GM23338 (cell line): Measurements from ENCODE around the gene UBE2E2. TPM values are rescaled to one million over a fixed set of nuclear protein-coding genes. Genes with fewer than 3 reads are reported as not detected.

Source experiments
- ATAC-seq: fragments of 200-7000 bp; cut with Tn5 transposase; 3 replicates; pipeline ENCODE4 v1.9.1; 2020
- DNase-seq: peaks from one replicate; pipeline ENCODE4 v3.0.0-alpha.2; 2015; ENCODE audit warnings: low spot score
- H2AFZ ChIP-seq: fragments of 200-600 bp; sonication (generic); 2 replicates; pipeline ENCODE4 v1.8.0; 2016; ENCODE audit warnings: antibody characterized with exemption, mild to moderate bottlenecking, moderate library complexity
- H3F3A ChIP-seq: fragments of 200-600 bp; sonication (generic); replicated peaks from 2 replicates; pipeline ENCODE4 v1.8.0; 2017; ENCODE audit warnings: antibody characterized with exemption, mixed run types, low read depth
- H3K27ac ChIP-seq: fragments of 200-600 bp; sonication (generic); 2 replicates; pipeline ENCODE4 v1.6.1; 2016; ENCODE audit warnings: low read depth
- H3K27me3 ChIP-seq: fragments of 200-600 bp; sonication (generic); 2 replicates; pipeline ENCODE4 v1.8.0; 2016; ENCODE audit warnings: mild to moderate bottlenecking, mixed run types, moderate library complexity; ENCODE audit not compliant: insufficient read depth
- H3K36me3 ChIP-seq: fragments of 200-600 bp; sonication (generic); 2 replicates; pipeline ENCODE4 v1.8.0; 2016; ENCODE audit warnings: mild to moderate bottlenecking; ENCODE audit not compliant: insufficient read depth
- H3K4me1 ChIP-seq: fragments of 200-600 bp; sonication (generic); 2 replicates; pipeline ENCODE4 v1.8.0; 2016; ENCODE audit warnings: mild to moderate bottlenecking, moderate library complexity; ENCODE audit not compliant: insufficient read depth
- H3K4me2 ChIP-seq: fragments of 200-600 bp; sonication (generic); 2 replicates; pipeline ENCODE4 v1.7.1; 2017; ENCODE audit warnings: mixed run types
- H3K4me3 ChIP-seq: fragments of 200-600 bp; sonication (generic); 2 replicates; pipeline ENCODE4 v1.6.1; 2016; ENCODE audit warnings: mixed run types
- H3K79me2 ChIP-seq: fragments of 200-600 bp; sonication (generic); replicated peaks from 2 replicates; pipeline ENCODE4 v1.8.0; 2017; ENCODE audit warnings: mild to moderate bottlenecking; ENCODE audit not compliant: insufficient read depth
- H3K9me2 ChIP-seq: fragments of 200-600 bp; sonication (generic); 2 replicates; pipeline ENCODE4 v1.8.0; 2017; ENCODE audit not compliant: insufficient read depth
- H4K20me1 ChIP-seq: fragments of 200-600 bp; sonication (generic); replicated peaks from 2 replicates; pipeline ENCODE4 v1.8.0; 2017; ENCODE audit warnings: mild to moderate bottlenecking; ENCODE audit not compliant: insufficient read depth
- H3K27ac Mint-ChIP-seq: 2 replicates; pipeline ENCODE4 v1.8.0; 2020; ENCODE audit warnings: inconsistent platforms, mild to moderate bottlenecking, moderate library complexity, mixed read lengths
- H3K27me3 Mint-ChIP-seq: 3 replicates; pipeline ENCODE4 v1.8.0; 2022; ENCODE audit warnings: low read depth, mild to moderate bottlenecking, moderate library complexity, mixed read lengths, inconsistent platforms; ENCODE audit not compliant: insufficient read depth, poor library complexity
- H3K36me3 Mint-ChIP-seq: 3 replicates; pipeline ENCODE4 v1.8.0; 2021; ENCODE audit warnings: low read depth, mild to moderate bottlenecking, inconsistent platforms, moderate library complexity, mixed read lengths
- H3K4me1 Mint-ChIP-seq: 3 replicates; pipeline ENCODE4 v1.8.0; 2020; ENCODE audit warnings: mild to moderate bottlenecking, inconsistent platforms, mixed read lengths
- H3K4me3 Mint-ChIP-seq: 3 replicates; pipeline ENCODE4 v1.8.0; 2021; ENCODE audit warnings: moderate library complexity, mild to moderate bottlenecking, inconsistent platforms, mixed read lengths
- H3K9me3 Mint-ChIP-seq: 3 replicates; pipeline ENCODE4 v1.8.0; 2020; ENCODE audit warnings: moderate library complexity, mild to moderate bottlenecking, inconsistent platforms, mixed read lengths
- CREB1 ChIP-seq: fragments of 250-450 bp; sonication (Bioruptor Pico); IDR thresholded peaks from 2 replicates; pipeline ENCODE4 v1.5.0; 2020; ENCODE audit warnings: low read depth, mild to moderate bottlenecking, moderate library complexity
- EZH2 ChIP-seq: fragments of 200-600 bp; sonication (generic); IDR thresholded peaks from one replicate; pipeline ENCODE4 v1.8.0; 2017; ENCODE audit warnings: antibody characterized with exemption, mild to moderate bottlenecking, low read depth; ENCODE audit not compliant: unreplicated experiment
- EZH2phosphoT487 ChIP-seq: fragments of 200-600 bp; sonication (generic); IDR thresholded peaks from one replicate; pipeline ENCODE4 v1.8.1; 2018; ENCODE audit warnings: antibody characterized with exemption; ENCODE audit not compliant: unreplicated experiment
- JUNB ChIP-seq: IDR thresholded peaks from one replicate; pipeline ENCODE4 v1.6.1; 2016; ENCODE audit warnings: antibody characterized with exemption; ENCODE audit not compliant: unreplicated experiment
- NANOG ChIP-seq: IDR thresholded peaks from 2 replicates; pipeline ENCODE4 v1.6.1; 2016; ENCODE audit warnings: antibody characterized with exemption, borderline replicate concordance
- ZNF114 ChIP-seq: fragments of 250-450 bp; sonication (Bioruptor Pico); IDR thresholded peaks from 2 replicates; pipeline ENCODE4 v1.5.0; 2020; ENCODE audit warnings: mild to moderate bottlenecking, moderate library complexity
- ZNF331 ChIP-seq: fragments of 250-450 bp; sonication (Bioruptor Pico); IDR thresholded peaks from 2 replicates; pipeline ENCODE4 v1.5.0; 2020; ENCODE audit warnings: low read depth, mild to moderate bottlenecking, moderate library complexity
- polyA plus RNA-seq: library from polyadenylated mRNA; unstranded; fragments of >200 nt; fragmentation: Nextera tagmentation; extraction: Ambion mirVana; gene quantifications from 2 replicates; pipeline ENCODE4 v1.2.1, GENCODE V29; 2016
- total RNA-seq: library from RNA; depleted of rRNA; stranded (reverse); fragments of >200 nt; shearing (Covaris generic); gene quantifications from 2 replicates; pipeline ENCODE4 v1.2.3, GENCODE V29; 2014
- TF ChIP-seq, protein P1 (sequence below): IDR thresholded peaks from one replicate; pipeline ENCODE4 v1.6.1; 2018; ENCODE audit warnings: antibody characterized with exemption; ENCODE audit not compliant: unreplicated experiment
- TF ChIP-seq, protein P2 (sequence below): IDR thresholded peaks from 2 replicates; pipeline ENCODE4 v1.6.1; 2016; ENCODE audit warnings: antibody characterized with exemption
- TF ChIP-seq, protein P3 (sequence below), 2 experiments: fragments of 200-600 bp in 1 of 2; sonication (generic) in 1 of 2; conservative IDR thresholded peaks; 2 replicates each; pipeline versions ENCODE4 v1.5.1 to v1.6.1; 2016 to 2017; ENCODE audit warnings: antibody characterized with exemption in 2 of 2, low read depth in 2 of 2, mild to moderate bottlenecking in 2 of 2, moderate library complexity in 1 of 2

Gene UBE2E2
- total and polyA plus RNA-seq, 2 experiments from 2014 or later, result 86.9 to 169 TPM

DNA sequence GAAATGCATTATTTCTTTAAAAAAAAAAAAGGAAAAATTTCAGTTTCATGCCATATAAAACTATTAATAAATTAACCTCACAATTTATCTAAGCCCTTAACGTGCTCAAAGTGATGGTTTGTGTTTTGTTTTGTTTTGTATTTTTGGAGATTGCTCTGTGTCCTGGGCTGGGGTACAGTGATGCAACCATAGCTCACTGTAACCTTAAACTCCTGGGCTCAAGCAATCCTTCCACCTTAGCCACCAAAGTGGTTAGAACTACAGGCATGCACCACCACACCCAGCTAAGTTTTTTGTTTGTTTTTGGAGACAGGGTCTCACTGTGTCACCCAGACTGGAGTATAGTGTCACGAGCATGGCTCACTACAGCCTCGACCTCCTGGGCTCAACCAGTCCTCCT is 180.7 kb downstream of the UBE2E2 start (continued):
- TF ChIP-seq NANOG (no peak), CREB1 (CRISPR knock-in tag) (no peak), EZH2phosphoT487 (no peak)

DNA sequence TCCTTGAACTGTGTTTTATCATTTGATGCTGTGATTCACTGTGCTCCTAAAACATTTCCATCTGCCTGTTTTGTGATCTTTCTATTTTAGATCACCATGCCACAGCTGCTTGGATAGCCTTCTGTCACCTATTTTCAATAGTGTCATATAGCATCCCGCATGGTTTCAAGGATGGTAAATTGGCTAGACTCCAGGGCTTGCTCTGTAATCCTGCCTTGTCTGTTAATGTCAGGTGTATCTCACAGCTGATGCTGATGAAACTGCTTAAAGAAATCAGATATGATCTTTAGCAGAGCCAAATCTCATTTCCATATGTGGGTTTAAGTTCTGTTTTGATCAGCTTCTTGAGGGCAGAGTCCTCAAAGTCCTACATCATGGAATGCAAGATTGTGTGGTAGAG is 182.2 kb downstream of the UBE2E2 start:
- no peak for TF ChIP-seq NANOG
- TF ChIP-seq, protein P1, sequence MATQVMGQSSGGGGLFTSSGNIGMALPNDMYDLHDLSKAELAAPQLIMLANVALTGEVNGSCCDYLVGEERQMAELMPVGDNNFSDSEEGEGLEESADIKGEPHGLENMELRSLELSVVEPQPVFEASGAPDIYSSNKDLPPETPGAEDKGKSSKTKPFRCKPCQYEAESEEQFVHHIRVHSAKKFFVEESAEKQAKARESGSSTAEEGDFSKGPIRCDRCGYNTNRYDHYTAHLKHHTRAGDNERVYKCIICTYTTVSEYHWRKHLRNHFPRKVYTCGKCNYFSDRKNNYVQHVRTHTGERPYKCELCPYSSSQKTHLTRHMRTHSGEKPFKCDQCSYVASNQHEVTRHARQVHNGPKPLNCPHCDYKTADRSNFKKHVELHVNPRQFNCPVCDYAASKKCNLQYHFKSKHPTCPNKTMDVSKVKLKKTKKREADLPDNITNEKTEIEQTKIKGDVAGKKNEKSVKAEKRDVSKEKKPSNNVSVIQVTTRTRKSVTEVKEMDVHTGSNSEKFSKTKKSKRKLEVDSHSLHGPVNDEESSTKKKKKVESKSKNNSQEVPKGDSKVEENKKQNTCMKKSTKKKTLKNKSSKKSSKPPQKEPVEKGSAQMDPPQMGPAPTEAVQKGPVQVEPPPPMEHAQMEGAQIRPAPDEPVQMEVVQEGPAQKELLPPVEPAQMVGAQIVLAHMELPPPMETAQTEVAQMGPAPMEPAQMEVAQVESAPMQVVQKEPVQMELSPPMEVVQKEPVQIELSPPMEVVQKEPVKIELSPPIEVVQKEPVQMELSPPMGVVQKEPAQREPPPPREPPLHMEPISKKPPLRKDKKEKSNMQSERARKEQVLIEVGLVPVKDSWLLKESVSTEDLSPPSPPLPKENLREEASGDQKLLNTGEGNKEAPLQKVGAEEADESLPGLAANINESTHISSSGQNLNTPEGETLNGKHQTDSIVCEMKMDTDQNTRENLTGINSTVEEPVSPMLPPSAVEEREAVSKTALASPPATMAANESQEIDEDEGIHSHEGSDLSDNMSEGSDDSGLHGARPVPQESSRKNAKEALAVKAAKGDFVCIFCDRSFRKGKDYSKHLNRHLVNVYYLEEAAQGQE, result no peak
- TF ChIP-seq JUNB, result no peak
- no peak for TF ChIP-seq ZNF114
- TF ChIP-seq EZH2phosphoT487, result no peak
- TF ChIP-seq CREB1 (CRISPR knock-in tag), result no peak
- TF ChIP-seq, protein P2, sequence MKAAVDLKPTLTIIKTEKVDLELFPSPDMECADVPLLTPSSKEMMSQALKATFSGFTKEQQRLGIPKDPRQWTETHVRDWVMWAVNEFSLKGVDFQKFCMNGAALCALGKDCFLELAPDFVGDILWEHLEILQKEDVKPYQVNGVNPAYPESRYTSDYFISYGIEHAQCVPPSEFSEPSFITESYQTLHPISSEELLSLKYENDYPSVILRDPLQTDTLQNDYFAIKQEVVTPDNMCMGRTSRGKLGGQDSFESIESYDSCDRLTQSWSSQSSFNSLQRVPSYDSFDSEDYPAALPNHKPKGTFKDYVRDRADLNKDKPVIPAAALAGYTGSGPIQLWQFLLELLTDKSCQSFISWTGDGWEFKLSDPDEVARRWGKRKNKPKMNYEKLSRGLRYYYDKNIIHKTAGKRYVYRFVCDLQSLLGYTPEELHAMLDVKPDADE, result no peak
- no peak for TF ChIP-seq ZNF331 (CRISPR knock-in tag)
- TF ChIP-seq, protein P3, sequence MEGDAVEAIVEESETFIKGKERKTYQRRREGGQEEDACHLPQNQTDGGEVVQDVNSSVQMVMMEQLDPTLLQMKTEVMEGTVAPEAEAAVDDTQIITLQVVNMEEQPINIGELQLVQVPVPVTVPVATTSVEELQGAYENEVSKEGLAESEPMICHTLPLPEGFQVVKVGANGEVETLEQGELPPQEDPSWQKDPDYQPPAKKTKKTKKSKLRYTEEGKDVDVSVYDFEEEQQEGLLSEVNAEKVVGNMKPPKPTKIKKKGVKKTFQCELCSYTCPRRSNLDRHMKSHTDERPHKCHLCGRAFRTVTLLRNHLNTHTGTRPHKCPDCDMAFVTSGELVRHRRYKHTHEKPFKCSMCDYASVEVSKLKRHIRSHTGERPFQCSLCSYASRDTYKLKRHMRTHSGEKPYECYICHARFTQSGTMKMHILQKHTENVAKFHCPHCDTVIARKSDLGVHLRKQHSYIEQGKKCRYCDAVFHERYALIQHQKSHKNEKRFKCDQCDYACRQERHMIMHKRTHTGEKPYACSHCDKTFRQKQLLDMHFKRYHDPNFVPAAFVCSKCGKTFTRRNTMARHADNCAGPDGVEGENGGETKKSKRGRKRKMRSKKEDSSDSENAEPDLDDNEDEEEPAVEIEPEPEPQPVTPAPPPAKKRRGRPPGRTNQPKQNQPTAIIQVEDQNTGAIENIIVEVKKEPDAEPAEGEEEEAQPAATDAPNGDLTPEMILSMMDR (conservative IDR thresholded peaks at IDR 0.05; ENCODE audit: low read depth in 2 of 2), result no peak
- TF ChIP-seq EZH2, result no peak
- H3K4me1 Mint-ChIP-seq, result peaks cover 35% of the 10 kb centered on the region
- H3K4me3 Mint-ChIP-seq, result no peak overlapping the region
- no peak overlapping the region for H3K4me2 ChIP-seq
- H3K36me3 Mint-ChIP-seq, result peaks cover 4% of the 10 kb centered on the region; the same call in 2 of the 3 replicates
- no peaks in the 10 kb centered on the region; the same call in 1 of the 2 replicates for H4K20me1 ChIP-seq
- H3F3A ChIP-seq, result no peaks in the 10 kb centered on the region
- DNase-seq, result no peak
- H3K27ac ChIP-seq, result no peak overlapping the region
- no peaks in the 10 kb centered on the region for H3K36me3 ChIP-seq
- H2AFZ ChIP-seq, result no peak overlapping the region
- peaks cover 28% of the 10 kb centered on the region for H3K79me2 ChIP-seq
- H3K27me3 Mint-ChIP-seq, result peaks cover 5% of the 10 kb centered on the region
- H3K9me3 Mint-ChIP-seq, result no peaks in the 10 kb centered on the region; the same call in 2 of the 3 replicates
- ATAC-seq, result no peak
- H3K9me2 ChIP-seq, result no peaks in the 10 kb centered on the region
- no peak overlapping the region for H3K4me3 ChIP-seq
- H3K4me1 ChIP-seq, result peaks cover 36% of the 10 kb centered on the region
- no peak overlapping the region for H3K27ac Mint-ChIP-seq
- no peaks in the 10 kb centered on the region for H3K27me3 ChIP-seq
